Bone marrow (tissue), 2 donors: ENCODE measurements around the gene PIK3R6.

Source experiments
- DNase-seq, 2 donors: peaks; one replicate each; lab custom pipeline; 2025; lab: John Stamatoyannopoulos, UW

The PIK3R6 gene, protein sequence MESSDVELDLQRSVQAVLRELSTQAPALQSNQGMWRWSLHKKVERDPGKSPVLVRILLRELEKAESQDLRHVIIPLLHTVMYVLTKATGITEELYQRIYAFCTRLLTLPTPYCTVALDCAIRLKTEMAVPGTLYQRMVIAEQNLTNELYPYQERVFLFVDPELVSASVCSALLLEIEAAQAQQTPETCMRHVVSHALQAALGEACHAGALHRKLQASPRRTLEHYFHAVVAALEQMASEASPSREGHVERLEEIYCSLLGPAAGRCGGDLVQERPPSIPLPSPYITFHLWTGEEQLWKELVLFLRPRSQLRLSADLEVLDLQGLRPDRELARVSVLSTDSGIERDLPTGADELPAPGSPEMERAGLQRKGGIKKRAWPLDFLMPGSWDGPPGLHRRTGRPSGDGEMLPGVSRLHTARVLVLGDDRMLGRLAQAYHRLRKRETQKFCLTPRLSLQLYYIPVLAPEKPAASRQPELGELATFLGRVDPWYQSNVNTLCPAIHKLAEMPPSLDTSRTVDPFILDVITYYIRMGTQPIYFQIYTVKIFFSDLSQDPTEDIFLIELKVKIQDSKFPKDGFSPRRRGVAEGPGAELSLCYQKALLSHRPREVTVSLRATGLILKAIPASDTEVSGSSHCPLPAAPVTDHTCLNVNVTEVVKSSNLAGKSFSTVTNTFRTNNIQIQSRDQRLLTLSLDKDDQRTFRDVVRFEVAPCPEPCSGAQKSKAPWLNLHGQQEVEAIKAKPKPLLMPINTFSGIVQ

DNA sequence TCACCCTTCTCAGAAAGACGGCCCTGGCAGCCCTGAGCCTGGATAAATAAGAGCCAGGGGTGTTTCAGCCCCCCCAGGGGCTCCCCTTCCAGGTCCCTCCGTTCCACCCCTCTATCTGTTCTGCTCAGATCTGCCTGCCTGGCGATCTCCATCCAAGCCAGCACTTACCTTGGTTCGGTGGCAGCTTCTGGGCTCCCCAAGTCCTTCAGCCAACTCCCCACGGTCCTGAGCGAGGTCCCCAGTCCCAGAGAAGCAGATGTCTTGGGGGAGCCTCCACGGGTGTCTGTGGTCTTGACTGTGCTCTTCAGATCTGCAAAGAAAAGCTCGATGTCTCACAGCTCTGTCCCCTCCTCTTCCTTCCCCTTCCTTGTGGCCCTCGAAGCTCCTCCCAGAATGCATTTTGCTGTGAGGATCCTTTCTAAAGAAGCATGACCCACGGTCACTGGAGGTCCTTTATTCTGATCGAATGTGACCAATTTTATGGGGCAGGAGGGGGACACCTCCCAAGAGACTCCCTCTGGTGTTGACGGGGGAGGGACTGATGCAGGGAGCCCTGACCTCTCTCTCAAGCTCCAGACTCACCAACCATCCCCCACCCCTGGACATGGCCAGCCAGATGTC, at the start of gene PIK3R6:
TSS of gene PIK3R6 (minus strand) at position 314 of the 621 bp plus-strand sequence. CDS start 17,880 bp downstream, outside the sequence.
- DNase-seq, result peak in 1 of 2 donors; percentile 75

DNA sequence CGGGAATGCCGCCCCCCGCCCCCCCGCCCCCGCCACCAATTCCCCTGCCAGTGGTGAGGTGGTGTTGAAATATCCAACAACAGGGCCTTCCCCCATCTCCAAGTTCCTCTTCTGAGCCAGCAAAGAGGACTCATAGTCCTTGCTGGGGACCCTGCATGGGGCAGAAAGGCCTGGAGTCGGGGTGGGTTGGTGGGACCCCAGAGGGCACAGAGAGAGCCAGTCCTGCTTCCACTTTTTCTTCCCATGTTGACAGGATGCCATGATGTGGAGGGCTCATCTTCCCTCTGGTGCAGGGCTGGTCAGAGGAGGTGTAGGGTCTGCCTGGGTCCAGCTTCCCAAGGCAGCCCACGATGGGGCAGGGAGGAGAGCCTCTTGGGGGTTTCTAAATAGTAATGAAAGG, 49.0 kb upstream of the PIK3R6 start:
- DNase-seq, result no peak

DNA sequence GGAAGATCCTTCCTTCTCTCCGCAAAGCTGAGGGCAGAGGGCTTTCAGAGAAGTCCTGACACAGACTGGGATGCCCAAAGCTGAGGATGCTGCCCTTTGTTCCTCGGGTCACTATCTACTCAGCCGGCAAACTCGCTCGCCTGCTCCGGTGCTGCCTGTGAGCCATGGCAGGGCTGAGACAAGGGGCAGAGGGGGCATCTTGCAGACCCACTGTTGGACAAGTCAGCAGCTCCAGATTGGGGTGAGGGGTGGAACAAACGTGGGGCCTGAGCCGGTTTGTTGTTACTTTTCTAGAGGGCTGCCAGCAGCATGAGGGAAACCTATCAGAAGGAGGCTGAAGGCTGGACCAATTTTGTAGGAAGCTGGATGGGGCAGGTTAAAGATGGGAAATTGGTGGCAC, 47.1 kb upstream of the PIK3R6 start:
- no peak for DNase-seq

DNA sequence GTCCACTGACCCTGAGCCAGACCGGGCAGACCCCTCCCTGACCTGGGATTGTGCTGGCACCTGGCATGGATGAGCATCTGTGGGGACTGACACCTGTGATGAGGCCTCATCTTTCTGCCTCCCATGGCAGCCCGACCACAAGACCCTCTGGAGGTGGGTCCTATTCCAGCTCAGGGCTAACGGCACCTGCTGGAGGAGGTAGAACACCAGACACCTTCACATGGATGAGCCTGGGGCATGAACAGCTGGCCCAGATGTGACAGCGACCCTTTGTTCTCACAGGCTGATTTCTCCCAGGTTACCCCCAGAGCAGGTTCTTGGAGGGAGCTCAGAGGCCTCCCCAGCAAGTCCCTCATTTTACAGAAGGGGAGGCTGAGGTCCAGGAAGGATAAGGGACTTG, 46.4 kb upstream of the PIK3R6 start:
- no peak for DNase-seq

DNA sequence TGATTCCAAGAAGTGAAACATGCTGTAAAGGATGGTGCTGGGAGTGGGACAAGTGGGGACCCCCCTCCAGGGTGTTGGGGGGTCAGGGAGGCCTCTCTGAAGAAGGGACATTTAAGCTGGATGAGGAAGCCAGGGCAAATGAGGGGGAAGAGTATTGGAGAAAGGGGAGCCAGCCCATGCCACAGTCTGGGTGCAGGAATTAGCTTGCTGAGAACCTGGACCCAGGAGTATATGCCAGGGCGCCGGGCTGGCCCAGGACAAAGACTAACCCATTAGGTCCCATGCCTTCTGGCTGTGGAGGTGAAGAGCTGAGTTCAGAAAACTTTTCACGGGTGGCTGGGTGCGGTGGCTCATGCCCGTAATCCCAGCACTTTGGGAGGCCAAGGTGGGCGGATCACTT, 45.6 kb upstream of the PIK3R6 start:
- DNase-seq, result no peak

DNA sequence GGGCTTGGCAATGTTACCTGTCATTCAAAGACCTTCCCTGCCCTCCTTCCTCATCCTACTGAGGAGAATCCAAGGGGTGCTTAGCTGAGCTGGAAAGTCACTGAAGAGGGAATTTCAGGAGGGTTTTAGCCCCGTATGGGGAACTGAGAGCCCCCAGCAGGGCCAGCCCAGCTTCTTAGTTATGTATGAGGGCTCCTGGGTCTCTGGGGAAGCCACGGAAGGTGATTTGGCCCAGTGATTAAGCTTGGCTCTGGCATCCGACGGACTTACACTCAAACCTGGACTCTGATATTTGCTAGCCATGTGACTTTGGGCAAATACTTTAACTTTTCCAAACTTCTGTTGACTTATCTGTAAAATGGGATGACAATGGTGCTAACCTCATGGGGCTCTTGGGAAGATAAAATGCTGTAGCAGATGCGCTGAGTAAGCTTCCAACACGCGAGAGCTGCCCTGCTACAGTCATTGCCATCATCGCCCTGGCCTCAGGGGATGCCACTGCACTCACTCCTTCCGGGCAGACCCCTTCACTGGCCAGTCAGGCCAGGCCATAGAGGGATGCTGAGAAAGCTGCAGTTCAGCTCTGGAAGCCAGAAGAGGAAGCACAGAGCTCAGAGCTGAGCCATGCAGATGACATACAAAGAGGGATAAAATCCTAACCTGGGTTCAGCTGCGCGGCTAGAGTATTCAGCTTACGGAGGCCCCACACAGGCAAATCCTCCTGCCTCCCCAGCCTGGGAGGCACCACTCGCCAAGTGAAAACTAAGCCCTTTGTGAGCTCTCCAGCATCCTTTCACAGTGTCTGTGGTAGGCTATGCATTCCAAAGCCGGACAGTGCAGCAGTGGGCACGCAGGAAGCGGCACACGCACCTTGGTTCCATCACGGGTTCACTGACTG, 44.9 kb upstream of the PIK3R6 start:
- DNase-seq, result no peak

DNA sequence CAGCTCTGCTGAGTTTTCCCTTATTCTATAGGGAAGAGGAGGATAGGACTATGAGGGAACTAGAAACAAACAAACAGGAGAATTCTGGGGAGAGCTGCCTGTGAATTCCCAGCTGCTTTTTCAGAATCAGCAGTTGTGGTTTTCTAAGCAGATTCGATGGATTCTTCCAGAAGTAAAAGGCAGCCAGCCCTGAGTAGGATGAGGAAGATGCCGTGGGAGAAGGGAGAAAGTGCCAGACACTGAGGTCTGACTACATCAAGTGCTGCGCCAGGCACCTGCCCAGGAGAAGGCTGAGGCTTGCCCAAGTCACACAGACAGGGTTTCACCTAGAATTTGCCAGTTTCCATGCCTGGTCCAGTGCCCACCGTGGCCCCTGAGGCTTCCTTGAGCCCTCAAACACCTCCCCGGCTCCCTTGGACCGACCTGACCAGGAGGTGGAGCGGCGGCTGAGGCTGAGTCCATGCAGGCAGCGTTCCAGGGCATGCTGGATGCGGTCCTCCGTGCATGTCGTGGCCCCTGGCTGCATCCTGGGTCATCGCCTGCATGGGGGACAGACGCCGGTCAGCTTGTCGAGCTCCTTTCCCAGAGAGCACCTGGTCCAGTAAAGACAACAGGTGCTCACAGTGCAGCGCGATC, 43.6 kb upstream of the PIK3R6 start:
- DNase-seq, result no peak

DNA sequence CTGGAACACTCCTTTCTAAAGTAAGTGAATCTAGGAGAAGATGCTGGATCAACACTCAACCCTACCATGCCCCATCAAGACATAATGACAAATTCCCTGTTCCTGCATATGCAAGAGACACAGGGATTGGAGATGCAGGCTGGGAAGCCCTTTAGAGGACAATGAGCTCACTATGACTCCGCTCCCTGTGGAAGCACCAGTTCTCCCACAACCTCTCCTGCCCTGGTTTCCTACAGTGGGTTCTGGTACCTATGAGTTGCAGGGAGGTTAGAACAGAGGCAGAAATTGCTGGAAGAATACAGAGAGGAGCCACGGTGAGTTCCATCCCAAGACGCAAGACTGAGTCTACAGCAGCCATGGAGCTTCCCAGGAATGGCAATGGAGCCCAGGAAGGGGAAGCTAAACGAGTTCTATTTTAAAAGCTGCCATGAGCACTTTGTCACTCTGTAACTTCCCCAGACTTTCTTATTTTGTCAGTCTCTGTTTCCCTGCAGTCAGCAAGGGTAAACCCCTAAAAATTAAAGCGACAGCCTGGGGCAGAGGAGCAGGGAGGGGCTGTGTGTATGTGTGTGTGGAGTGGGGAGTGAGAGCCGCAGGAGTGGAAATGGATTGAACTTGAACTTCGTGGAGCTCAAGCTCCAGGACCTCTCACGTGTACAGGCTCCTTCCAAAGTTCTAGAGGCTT, 42.3 kb upstream of the PIK3R6 start:
- no peak for DNase-seq

DNA sequence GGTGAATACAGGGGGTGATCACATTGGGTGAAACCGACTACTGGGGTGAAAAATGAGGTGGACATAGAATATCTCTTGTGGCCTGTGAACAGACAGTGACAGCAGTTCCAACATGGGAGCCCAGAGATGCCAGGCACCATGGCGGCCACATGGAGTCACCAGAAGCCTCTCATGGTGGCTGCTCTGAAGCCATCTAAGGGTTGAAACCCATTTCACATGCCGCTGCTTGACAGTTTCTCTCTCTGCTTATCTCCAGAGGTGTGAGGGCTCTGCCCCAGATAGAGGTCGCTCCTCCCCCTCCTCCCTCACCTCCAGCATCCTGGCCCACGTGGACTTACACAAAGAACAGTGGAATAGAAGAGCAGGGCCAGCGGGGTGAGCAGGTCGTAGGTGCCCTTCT, 37.9 kb upstream of the PIK3R6 start:
- no peak for DNase-seq

DNA sequence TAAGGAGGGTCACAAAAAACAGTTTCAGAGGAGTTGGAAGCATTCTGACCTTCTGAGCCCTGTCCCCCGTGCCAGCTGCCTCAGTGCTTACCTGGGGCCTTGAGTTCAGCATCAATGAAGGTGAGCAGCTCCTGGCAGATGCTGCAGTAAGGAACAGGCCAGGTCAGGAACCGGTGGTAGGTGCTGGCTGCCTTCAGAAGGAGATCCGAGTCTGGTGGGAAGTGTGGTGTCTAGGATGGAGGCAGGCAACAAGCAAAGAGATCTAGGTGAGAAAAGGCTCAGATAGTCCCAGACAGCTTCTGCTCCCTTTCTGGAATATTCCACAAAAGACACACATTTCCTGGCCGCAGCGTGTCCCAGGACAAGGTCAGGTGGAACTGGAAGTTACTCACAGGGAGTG, 37.2 kb upstream of the PIK3R6 start:
- DNase-seq, result no peak

DNA sequence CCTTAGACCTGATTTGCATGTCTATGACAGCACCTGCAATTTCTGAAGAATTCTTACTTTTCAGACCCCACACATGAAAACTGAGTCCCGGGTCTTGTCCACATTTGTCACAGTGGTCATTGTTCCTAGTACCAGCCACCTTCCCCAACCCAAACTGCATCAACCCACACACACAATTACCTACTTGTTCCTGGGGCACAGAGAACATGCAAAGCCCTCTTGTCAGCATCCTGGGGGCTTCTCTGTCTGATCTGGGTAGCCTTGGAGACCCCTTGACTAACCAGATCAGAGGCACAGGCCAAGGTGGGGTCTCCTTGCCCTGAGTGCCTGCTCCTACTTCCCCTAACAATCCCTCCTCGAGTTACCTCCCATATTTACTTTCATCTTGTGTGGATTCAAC, 36.7 kb upstream of the PIK3R6 start:
- no peak for DNase-seq

DNA sequence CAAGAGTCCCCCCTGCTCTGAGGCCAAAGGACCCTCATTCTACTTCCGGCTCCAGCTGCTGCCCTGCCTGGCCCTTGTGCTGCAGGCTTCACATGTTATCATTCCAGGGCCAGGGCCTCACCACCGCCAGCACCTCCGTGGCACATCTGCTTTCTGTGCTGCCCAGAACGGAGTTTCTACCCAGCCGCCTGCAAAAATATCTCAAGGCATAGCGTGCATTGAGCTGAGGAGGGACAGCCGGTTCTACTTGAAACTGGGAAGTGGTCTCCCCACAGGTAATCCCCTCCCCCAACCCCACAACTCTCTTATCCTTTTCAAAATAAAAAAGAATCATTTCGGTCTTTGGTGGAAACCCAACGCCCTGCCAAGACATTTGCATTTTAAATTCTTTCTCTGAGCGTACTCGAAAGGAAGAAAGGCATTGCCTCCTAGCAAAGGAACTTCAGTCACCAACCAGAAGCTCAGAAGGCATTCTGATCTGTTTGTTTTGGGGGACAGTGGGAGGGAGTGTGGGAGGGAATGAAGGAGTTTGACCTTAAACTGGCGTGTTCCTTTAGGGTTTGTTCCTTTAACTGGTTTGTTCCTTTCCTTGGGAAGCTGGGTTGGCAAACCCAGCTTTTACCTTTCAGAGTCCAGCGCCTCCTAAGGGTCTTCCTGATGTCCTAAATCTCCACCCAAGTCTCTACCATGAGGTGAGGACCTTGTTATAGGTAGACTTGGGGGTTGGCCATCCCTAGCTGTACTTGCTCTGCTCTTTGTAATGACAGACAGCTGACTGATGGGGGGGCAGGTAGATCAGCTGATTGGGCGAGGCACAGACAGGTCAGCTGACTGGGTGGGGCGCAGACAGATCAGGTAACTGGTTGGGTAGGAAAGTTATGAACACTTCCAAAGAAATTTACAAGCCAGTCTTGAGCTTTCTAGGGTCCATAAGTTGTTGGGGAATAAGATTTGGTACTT, 33.4 kb upstream of the PIK3R6 start:
- no peak for DNase-seq

DNA sequence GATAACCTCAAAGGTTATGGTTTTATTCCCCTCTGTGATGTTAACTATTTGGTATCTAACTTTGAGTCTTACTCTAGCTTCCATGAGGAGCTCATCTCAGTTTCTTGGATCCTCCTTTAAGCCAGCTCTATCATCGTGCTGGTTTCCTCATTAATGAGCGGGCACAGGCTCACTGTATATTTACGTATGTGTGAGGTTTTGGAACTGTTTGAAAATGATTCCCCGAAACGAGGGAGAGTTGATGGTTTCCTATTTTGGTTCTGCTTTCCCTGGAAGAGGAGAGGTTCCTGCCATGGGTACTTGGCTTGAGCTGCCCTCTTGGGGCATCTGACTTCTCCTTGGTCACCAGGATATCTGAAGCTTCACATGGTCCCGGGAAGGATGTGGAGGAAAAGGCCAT, 32.7 kb upstream of the PIK3R6 start:
- no peak for DNase-seq

DNA sequence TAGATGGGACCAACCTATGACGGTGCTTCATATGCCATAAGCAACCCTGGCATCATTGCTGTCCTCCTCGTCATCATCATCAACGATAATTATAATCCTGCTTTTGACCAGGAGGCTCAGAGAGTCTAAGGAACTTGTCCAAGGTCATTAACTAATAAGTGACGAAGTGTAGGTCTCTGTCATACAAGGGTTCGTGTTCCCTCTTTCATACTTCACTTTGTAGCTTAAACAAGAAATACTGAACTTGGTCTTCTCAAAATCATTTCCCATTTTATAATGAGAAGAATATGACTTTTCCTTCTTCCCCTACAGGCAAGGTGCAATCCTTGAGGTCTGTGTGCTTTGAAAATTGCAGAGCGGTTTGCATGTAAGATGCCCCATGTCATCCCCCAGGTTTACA, 31.2 kb upstream of the PIK3R6 start:
- DNase-seq, result no peak

DNA sequence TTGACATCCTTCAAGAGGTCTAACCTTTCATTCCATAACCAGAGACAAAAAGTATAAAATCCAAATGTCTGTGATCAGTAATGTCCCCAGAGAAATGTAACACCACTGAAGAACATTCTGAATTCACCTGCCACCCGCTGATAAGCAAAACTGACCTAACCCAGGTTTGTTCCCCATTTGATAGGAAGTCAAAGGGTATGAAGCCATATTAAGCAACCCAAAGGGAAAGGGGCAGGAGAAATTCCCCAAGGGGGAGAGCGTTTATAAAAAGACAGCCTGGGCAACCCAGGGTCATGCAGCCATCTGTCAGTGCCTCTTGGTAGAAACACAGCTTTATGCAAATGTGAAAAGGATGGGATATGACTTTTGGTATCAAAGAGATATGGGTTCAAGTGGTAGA, 30.7 kb upstream of the PIK3R6 start:
- DNase-seq, result no peak

DNA sequence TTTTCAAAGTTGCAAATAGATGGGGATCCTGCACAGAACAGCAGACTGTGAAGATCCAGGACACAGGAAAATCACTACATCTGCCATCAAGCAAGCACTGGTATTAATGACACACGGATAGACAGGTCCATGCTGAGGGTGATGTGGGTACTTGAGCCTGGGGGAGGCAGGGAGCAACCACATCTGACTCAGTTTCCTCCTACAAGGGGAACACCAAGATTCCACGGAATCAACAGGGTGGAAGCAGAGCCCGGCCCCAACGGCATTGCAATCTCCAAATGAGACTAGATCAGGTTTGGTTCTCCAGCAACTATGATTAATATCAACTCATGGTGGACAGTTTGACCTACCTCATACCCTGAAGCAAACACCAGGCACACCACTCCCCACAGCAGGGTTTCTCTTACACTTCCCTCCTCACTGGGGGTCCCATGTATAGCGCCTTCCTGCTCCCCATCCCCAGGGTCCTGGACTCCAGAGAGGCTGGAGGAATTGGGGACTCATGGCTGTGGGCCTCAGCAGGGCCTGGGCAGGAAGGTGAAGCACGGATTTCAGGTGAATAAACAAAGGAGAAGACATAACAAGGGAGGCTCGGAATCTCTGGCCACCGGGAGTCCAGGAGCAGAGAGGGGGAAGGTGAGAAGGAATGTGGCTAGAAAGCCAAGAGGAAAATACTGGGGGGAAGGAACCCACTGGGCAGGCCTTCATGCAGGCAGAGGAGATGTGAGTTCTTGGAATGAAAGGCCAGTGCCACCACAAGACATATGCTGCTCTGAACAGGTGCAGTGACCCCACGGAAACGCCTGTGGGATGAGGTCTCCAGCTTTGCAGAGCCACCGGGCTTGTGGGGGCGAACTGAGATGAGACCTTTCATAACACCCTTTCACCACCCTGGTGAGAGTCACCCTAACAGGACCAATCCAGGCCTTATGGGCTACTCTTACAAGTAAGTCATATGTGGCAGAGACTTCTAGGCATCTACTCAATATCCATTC, 29.5 kb upstream of the PIK3R6 start:
- no peak for DNase-seq

DNA sequence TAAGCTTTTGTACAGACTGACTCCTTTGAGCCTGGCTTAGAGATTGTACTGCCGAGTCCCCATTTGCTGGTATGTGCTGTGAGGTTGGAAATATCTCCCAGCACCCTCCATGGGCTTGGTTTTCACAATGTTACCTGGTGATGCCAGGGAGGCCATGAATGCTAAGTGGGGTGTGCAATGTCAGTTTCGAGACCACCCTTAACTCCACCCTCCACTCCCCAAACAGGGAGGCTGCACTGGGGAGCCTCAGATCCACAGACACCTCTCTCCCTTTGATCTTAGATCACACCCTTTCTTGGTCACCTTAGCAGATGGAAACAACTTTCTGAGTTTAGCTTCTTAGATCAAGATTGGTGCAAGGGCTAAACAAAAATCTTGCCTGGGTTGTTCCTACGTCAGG, 28.6 kb upstream of the PIK3R6 start:
- no peak for DNase-seq
